ENCODE data around the gene FBXO47. TPM values are rescaled to one million over a fixed set of nuclear protein-coding genes. Genes with fewer than 3 reads are reported as not detected.
A peak's percentile ranks its signal among the peaks of the same experiment; 100 is the strongest.

The FBXO47 gene
- total and polyA plus RNA-seq, 2 of the 13 experiments (the other 11 are each of a cell fraction or from before 2014, with no cell fraction given), result not detected

DNA sequence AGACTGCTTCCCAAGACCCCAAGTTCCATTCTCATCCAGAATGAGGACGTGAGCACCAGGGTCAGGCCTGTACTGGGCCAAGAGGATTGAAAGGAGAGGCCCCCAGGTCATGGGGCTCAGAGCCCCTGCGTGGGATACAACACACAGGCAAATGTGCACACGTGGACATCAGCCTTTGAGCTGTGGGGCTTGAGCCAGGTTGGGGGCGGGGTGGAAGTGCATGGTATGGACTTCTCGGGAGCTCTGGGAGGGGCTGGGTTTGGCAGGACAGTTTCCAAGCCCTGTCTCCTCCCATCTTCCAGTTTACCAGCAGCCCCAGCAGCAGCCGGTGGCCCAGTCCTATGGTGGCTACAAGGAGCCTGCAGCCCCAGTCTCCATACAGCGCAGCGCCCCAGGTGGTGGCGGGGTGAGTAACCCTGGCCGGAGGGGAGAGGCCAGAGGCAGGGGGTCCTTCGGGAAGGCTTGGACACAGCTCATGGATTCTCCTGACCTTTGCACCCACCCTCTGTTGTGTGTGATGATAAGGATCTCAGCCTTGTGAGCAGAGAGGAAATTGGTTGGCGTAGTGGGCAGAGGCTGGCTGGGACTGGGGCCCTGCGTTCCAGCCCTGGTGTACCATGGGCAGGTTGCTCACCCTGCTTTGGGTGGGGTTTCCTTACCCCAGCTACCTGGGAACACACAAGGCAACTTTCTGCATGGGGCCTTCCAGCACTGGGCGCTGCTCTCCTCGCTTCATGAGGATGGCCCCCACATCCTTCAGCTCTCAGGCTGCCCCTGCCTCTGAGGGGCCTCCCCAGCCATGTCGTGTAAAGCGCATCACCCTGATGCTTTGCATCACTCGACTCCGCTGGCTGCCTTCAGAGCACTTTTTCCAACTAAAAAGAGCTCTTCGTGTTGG, 52.2 kb downstream of the FBXO47 start (continued):
- TF ChIP-seq, protein P1, sequence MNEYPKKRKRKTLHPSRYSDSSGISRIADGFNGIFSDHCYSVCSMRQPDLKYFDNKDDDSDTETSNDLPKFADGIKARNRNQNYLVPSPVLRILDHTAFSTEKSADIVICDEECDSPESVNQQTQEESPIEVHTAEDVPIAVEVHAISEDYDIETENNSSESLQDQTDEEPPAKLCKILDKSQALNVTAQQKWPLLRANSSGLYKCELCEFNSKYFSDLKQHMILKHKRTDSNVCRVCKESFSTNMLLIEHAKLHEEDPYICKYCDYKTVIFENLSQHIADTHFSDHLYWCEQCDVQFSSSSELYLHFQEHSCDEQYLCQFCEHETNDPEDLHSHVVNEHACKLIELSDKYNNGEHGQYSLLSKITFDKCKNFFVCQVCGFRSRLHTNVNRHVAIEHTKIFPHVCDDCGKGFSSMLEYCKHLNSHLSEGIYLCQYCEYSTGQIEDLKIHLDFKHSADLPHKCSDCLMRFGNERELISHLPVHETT (CRISPR knock-in tag; conservative IDR thresholded peaks at IDR 0.05), result no peak
- TF ChIP-seq ZNF619 (CRISPR knock-in tag; IDR thresholded peaks at IDR 0.05) (peak; percentile 94), RXRB (CRISPR knock-in tag; IDR thresholded peaks at IDR 0.05; ENCODE audit: borderline replicate concordance) (peak; percentile 62), RXRA (CRISPR knock-in tag; IDR thresholded peaks at IDR 0.05) (peak; percentile 71; the same call in 1 of the 2 replicates), NFE2L1 (CRISPR knock-in tag; IDR thresholded peaks at IDR 0.05; ENCODE audit: borderline replicate concordance) (no peak), ARNTL (CRISPR knock-in tag; IDR thresholded peaks at IDR 0.05) (peak; percentile 12; the same call in 1 of the 2 replicates), NR2C2 (CRISPR knock-in tag; IDR thresholded peaks at IDR 0.05; ENCODE audit: borderline replicate concordance) (peak; percentile 79), HNRNPL (IDR thresholded peaks at IDR 0.05; ENCODE audit: low read depth, low read length) (peak; percentile 96), ISL2 (CRISPR knock-in tag; IDR thresholded peaks at IDR 0.05) (peak; percentile 82), ZNF549 (CRISPR knock-in tag; IDR thresholded peaks at IDR 0.05) (peak; percentile 94), CC2D1A (CRISPR knock-in tag; IDR thresholded peaks at IDR 0.05) (no peak), PRMT3 (CRISPR knock-in tag; IDR thresholded peaks at IDR 0.05; ENCODE audit: borderline replicate concordance, low read depth) (no peak), RFX1 (IDR thresholded peaks at IDR 0.05) (no peak), MYC (CRISPR knock-in tag; IDR thresholded peaks at IDR 0.05; ENCODE audit: borderline replicate concordance) (peak; percentile 74; the same call in 1 of the 2 replicates)
- TF ChIP-seq, protein P2, sequence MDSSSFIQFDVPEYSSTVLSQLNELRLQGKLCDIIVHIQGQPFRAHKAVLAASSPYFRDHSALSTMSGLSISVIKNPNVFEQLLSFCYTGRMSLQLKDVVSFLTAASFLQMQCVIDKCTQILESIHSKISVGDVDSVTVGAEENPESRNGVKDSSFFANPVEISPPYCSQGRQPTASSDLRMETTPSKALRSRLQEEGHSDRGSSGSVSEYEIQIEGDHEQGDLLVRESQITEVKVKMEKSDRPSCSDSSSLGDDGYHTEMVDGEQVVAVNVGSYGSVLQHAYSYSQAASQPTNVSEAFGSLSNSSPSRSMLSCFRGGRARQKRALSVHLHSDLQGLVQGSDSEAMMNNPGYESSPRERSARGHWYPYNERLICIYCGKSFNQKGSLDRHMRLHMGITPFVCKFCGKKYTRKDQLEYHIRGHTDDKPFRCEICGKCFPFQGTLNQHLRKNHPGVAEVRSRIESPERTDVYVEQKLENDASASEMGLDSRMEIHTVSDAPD (CRISPR knock-in tag; IDR thresholded peaks at IDR 0.05), result no peak
- TF ChIP-seq, protein P3, sequence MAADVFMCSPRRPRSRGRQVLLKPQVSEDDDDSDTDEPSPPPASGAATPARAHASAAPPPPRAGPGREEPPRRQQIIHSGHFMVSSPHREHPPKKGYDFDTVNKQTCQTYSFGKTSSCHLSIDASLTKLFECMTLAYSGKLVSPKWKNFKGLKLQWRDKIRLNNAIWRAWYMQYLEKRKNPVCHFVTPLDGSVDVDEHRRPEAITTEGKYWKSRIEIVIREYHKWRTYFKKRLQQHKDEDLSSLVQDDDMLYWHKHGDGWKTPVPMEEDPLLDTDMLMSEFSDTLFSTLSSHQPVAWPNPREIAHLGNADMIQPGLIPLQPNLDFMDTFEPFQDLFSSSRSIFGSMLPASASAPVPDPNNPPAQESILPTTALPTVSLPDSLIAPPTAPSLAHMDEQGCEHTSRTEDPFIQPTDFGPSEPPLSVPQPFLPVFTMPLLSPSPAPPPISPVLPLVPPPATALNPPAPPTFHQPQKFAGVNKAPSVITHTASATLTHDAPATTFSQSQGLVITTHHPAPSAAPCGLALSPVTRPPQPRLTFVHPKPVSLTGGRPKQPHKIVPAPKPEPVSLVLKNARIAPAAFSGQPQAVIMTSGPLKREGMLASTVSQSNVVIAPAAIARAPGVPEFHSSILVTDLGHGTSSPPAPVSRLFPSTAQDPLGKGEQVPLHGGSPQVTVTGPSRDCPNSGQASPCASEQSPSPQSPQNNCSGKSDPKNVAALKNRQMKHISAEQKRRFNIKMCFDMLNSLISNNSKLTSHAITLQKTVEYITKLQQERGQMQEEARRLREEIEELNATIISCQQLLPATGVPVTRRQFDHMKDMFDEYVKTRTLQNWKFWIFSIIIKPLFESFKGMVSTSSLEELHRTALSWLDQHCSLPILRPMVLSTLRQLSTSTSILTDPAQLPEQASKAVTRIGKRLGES (CRISPR knock-in tag; IDR thresholded peaks at IDR 0.05; ENCODE audit: borderline replicate concordance), result no peak
- TF ChIP-seq, protein P4, sequence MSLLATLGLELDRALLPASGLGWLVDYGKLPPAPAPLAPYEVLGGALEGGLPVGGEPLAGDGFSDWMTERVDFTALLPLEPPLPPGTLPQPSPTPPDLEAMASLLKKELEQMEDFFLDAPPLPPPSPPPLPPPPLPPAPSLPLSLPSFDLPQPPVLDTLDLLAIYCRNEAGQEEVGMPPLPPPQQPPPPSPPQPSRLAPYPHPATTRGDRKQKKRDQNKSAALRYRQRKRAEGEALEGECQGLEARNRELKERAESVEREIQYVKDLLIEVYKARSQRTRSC (CRISPR knock-in tag; IDR thresholded peaks at IDR 0.05; ENCODE audit: low read depth), result no peak
- TF ChIP-seq, protein P5, sequence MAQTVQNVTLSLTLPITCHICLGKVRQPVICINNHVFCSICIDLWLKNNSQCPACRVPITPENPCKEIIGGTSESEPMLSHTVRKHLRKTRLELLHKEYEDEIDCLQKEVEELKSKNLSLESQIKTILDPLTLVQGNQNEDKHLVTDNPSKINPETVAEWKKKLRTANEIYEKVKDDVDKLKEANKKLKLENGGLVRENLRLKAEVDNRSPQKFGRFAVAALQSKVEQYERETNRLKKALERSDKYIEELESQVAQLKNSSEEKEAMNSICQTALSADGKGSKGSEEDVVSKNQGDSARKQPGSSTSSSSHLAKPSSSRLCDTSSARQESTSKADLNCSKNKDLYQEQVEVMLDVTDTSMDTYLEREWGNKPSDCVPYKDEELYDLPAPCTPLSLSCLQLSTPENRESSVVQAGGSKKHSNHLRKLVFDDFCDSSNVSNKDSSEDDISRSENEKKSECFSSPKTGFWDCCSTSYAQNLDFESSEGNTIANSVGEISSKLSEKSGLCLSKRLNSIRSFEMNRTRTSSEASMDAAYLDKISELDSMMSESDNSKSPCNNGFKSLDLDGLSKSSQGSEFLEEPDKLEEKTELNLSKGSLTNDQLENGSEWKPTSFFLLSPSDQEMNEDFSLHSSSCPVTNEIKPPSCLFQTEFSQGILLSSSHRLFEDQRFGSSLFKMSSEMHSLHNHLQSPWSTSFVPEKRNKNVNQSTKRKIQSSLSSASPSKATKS (CRISPR knock-in tag; IDR thresholded peaks at IDR 0.05), result no peak

Measured in HepG2 (cell line).